OCI-LY3 (cell line): Measurements from ENCODE around the gene SLC35G2.
A peak's percentile ranks its signal among the peaks of the same experiment; 100 is the strongest.
"Not testable (repeated sequence)": the region's sequence is repeated elsewhere in the genome, so short reads cannot be mapped to it uniquely, and the experiment has no call there.

ENCODE experiments used
- H2AFZ ChIP-seq: fragments of 200-600, 300-600 bp; shearing (Covaris generic); 2 replicates; pipeline ENCODE4 v1.6.0; 2014; ENCODE audit warnings: antibody characterized with exemption, low read depth, low read length
- H3K27ac ChIP-seq: fragments of 200-600, 300-600 bp; sonication (generic); 2 replicates; pipeline ENCODE4 v1.5.1; 2014; ENCODE audit warnings: mild to moderate bottlenecking, low read length, moderate library complexity, mixed read lengths
- H3K27me3 ChIP-seq: fragments of 200-600, 300-600 bp; sonication (generic); 2 replicates; pipeline ENCODE4 v1.6.1; 2014; ENCODE audit warnings: low read depth, low read length, mixed read lengths
- H3K36me3 ChIP-seq: fragments of 200-600, 300-600 bp; sonication (generic); replicated peaks from 2 replicates; pipeline ENCODE3; 2014; ENCODE audit warnings: low read depth, low read length, mixed read lengths
- H3K4me1 ChIP-seq: fragments of 300-600, 200-600 bp; sonication (generic); 2 replicates; pipeline ENCODE4 v1.6.1; 2014; ENCODE audit warnings: low read length, mixed read lengths
- H3K4me2 ChIP-seq: fragments of 200-600, 300-600 bp; sonication (generic); 2 replicates; pipeline ENCODE4 v1.6.1; 2014; ENCODE audit warnings: low read length, mixed read lengths
- H3K4me3 ChIP-seq: fragments of 300-600, 200-600 bp; sonication (generic); 2 replicates; pipeline ENCODE4 v1.5.1; 2014; ENCODE audit warnings: antibody characterized with exemption, mild to moderate bottlenecking, low read length, moderate library complexity
- H3K79me2 ChIP-seq: fragments of 300-600, 200-600 bp; shearing (Covaris generic); 2 replicates; pipeline ENCODE4 v1.6.1; 2014; ENCODE audit warnings: mild to moderate bottlenecking, low read length, mixed read lengths
- H3K9ac ChIP-seq: fragments of 300-600, 200-600 bp; shearing (Covaris generic); 2 replicates; pipeline ENCODE4 v1.6.0; 2014; ENCODE audit warnings: mild to moderate bottlenecking, low read length, moderate library complexity
- H3K9me3 ChIP-seq: fragments of 200-600, 300-600 bp; shearing (Covaris generic); 2 replicates; pipeline ENCODE4 v1.6.1; 2014; ENCODE audit warnings: low read length, mixed read lengths; ENCODE audit not compliant: insufficient read depth
- H4K20me1 ChIP-seq: fragments of 200-600, 300-600 bp; sonication (generic); 2 replicates; pipeline ENCODE4 v1.6.1; 2016; ENCODE audit warnings: low read length, mixed read lengths; ENCODE audit not compliant: insufficient read depth
- CTCF ChIP-seq: fragments of 200-600, 300-600 bp; sonication (generic); IDR thresholded peaks from 2 replicates; pipeline ENCODE4 v1.5.1; 2014; ENCODE audit warnings: antibody characterized with exemption, low read length, low read depth
- EZH2phosphoT487 ChIP-seq: fragments of 200-600 bp; shearing (Covaris generic); IDR thresholded peaks from 2 replicates; pipeline ENCODE4 v1.6.1; 2018; ENCODE audit warnings: antibody characterized with exemption, mixed run types, low read depth

Gene SLC35G2

DNA sequence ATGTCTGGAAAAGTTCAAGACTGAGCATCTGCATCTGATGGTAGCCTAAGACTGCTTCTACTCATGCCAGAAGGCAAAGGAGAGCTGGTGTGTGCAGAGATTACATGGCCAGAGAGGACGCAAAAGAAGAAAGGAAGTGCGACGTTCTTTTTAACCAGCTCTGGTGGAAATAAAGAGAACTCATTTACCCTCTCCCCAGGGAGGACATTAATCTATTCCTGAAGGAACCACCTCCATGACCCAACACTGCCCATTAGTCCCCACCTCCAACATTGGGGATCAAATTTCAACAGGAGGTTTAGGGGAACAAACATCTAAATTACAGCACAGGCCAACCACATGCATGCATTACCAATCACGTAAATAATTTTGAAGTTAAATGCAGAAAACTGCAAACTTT is 41.6 kb downstream of the SLC35G2 start:
- Histone ChIP-seq H3K9me3 (no peaks in the 10 kb centered on the region), H3K4me3 (peak overlapping the region; percentile 95), H3K27me3 (no peaks in the 10 kb centered on the region), H3K36me3 (peaks cover 22% of the 10 kb centered on the region), H3K9ac (no peak overlapping the region), H2AFZ (no peak overlapping the region), H3K4me1 (peaks cover 15% of the 10 kb centered on the region), H3K4me2 (peak overlapping the region; percentile 97), H3K27ac (no peak overlapping the region), H3K79me2 (peaks cover 37% of the 10 kb centered on the region), H4K20me1 (peaks cover 10% of the 10 kb centered on the region)
- no peak for TF ChIP-seq CTCF
- no peak for TF ChIP-seq EZH2phosphoT487

DNA sequence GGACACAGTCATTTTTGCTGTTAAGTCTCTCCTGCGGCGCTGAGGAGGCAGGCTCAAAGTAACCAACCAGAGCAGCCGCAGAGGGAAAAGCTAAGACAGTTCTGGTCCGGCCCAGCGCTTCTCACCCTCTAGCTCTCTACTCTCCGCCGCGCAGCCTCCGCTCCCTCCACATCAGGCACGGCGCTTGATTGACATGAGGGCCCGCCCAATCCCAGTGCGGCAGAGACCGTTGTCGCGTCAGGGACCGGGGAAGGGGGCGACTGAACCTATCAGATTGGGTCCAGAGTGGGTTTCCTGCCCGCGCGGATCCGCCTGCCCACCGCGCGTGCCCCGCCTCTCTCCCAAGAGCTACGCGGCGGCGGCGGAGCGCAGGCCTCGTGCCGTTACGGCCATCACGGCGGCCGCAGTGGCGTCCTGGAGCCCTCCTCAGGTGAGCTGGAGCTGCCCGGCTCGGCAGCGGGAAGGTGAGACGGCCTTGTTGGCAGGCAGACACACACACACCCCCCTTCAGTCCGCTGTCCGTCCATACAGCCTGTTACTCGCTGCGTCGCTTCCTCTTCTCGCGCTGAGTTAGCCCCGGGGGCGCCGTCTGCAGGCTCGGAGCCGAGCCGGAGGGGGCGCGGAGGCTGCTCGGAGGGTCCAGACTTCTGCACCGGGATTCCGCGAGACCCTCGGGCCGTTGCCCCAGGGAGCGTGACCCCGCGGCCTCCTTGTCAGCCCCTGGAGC is 43.1 kb downstream of the SLC35G2 start, which contains the start of gene NCK1:
NCK1 (plus strand) TSS at position 319 of the 727 bp plus-strand sequence. CDS start 65,794 bp downstream, outside the sequence.
- TF ChIP-seq CTCF (peak; percentile 36), EZH2phosphoT487 (no peak)
- H3K79me2 ChIP-seq: peaks cover 53% of the 10 kb centered on the region
- H3K36me3 ChIP-seq: peaks cover 9% of the 10 kb centered on the region
- no peaks in the 10 kb centered on the region for H3K9me3 ChIP-seq
- H3K4me1 ChIP-seq: peaks cover 15% of the 10 kb centered on the region
- H3K4me2 ChIP-seq: peak within 1 kb of the TSS; percentile 97
- H4K20me1 ChIP-seq: peaks cover 6% of the 10 kb centered on the region
- H3K4me3 ChIP-seq: peak within 1 kb of the TSS; percentile 95
- H3K9ac ChIP-seq: peak within 1 kb of the TSS; percentile 93
- H3K27me3 ChIP-seq: no peaks in the 10 kb centered on the region
- H2AFZ ChIP-seq: peak within 1 kb of the TSS; percentile 92
- peak within 1 kb of the TSS; percentile 75 for H3K27ac ChIP-seq

DNA sequence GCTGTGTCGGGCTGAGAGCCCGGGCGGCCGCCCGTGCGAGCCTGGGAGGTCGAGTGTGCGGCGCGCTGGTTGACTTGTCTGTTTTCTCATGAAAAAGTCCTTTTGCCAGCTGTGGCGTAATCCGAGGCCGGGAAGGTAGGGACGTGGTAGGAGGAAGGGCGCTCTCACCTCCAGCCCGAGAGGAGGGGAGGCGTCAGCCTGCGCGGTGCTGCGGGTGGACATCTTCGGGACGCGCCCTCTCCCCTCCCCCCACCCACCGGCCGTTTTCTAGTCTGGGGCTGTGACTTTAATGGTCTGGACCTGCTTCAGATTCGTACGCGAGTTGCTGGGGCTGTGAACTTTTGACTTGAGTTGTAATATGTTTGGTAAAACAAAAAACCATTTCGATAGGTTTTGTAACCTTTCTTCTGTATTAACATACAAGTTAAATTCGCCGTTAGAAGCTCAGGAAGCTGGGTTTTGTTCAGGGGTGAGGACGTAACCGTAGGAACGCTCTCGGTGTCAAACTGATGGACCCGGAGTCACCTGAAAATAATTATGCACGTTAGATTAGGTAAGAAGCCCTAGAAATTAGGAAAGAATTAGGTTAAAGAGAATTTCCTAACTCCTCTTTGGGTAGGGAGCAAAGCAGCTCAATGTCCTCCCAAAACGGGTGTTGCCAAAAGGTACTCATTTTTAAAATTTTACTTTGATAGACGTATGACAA is 43.8 kb downstream of the SLC35G2 start:
- Histone ChIP-seq H3K4me3 (peak overlapping the region; percentile 95), H3K4me2 (peak overlapping the region; percentile 89), H3K79me2 (peaks cover 60% of the 10 kb centered on the region), H3K27me3 (no peaks in the 10 kb centered on the region), H2AFZ (peak overlapping the region; percentile 53), H3K9ac (peak overlapping the region; percentile 93), H4K20me1 (peaks cover 6% of the 10 kb centered on the region), H3K4me1 (peaks cover 15% of the 10 kb centered on the region), H3K36me3 (peaks cover 10% of the 10 kb centered on the region), H3K27ac (peak overlapping the region; percentile 75), H3K9me3 (no peaks in the 10 kb centered on the region)
- TF ChIP-seq EZH2phosphoT487 (no peak), CTCF (no peak)

DNA sequence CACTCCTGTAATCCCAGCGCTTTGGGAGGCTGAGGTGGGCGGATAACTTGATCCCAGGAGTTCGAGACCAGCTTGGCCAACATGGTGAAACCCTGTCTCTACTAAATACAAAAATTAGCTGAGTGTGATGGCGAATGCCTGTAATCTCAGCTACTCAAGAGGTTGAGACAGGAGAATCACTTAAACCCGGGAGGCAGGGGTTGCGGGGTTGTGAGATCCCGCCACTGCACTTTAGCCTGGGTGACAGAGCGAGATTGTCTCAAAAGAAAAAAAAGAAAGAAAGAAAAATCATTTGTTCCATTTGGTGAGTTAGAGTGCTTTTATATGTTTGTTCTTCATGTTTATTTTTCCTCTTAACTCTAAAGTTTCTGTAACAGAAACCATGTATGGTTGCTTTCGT is 50.4 kb downstream of the SLC35G2 start:
- H3K9ac ChIP-seq: no peak overlapping the region
- H3K79me2 ChIP-seq: peaks cover 91% of the 10 kb centered on the region
- peaks cover 28% of the 10 kb centered on the region for H4K20me1 ChIP-seq
- H3K27me3 ChIP-seq: no peaks in the 10 kb centered on the region
- no peak overlapping the region for H2AFZ ChIP-seq
- H3K4me2 ChIP-seq: no peak overlapping the region
- no peak overlapping the region for H3K4me3 ChIP-seq
- no peaks in the 10 kb centered on the region for H3K9me3 ChIP-seq
- no peak for TF ChIP-seq EZH2phosphoT487
- TF ChIP-seq CTCF: no peak
- H3K27ac ChIP-seq: no peak overlapping the region
- peaks cover 12% of the 10 kb centered on the region for H3K36me3 ChIP-seq
- H3K4me1 ChIP-seq: no peaks in the 10 kb centered on the region

- H3K9ac ChIP-seq, H3K4me3 ChIP-seq, H2AFZ ChIP-seq, H3K4me1 ChIP-seq, H3K4me2 ChIP-seq, H3K9me3 ChIP-seq, H3K27me3 ChIP-seq, H3K27ac ChIP-seq: not testable (repeated sequence)
- Histone ChIP-seq H3K79me2 (peaks cover 79% of the 10 kb centered on the region), H4K20me1 (peaks cover 28% of the 10 kb centered on the region), H3K36me3 (peaks cover 12% of the 10 kb centered on the region)
These were observed 53.3 kb downstream of the SLC35G2 start for GRCh38 chr3:136872258-136872657.

- not testable (repeated sequence) for H3K4me3 ChIP-seq, H2AFZ ChIP-seq, H3K36me3 ChIP-seq, H3K9ac ChIP-seq, H3K27me3 ChIP-seq, H3K9me3 ChIP-seq, H3K4me1 ChIP-seq, H3K27ac ChIP-seq, H3K4me2 ChIP-seq
- Histone ChIP-seq H3K79me2 (peaks cover 70% of the 10 kb centered on the region), H4K20me1 (peaks cover 31% of the 10 kb centered on the region)
These were observed 60.6 kb downstream of the SLC35G2 start for GRCh38 chr3:136879510-136879909.
